H1 (cell line): ENCODE measurements around the gene S100A16. TPM values are rescaled to one million over a fixed set of nuclear protein-coding genes. Genes with fewer than 3 reads are reported as not detected.

Experiments
- CHD1 ChIP-seq: IDR thresholded peaks from 2 replicates; pipeline ENCODE4 v1.6.1; 2012; ENCODE audit warnings: low read depth, low read length, improper control_type of control experiment
- CREB1 ChIP-seq: IDR thresholded peaks from 2 replicates; pipeline ENCODE4 v1.6.1; 2012; ENCODE audit warnings: inconsistent platforms
- CTCF ChIP-seq, 3 experiments: IDR thresholded peaks; 1 replicate in 2 of 3; 2 replicates in 1 of 3; pipeline versions ENCODE4 v1.5.1 to v1.6.1; 2011; ENCODE audit warnings: low read length in 3 of 3, mild to moderate bottlenecking in 3 of 3, inconsistent platforms in 2 of 3, low read depth in 1 of 3, moderate library complexity in 1 of 3; ENCODE audit not compliant: insufficient read depth in 1 of 3; ENCODE audit errors: control extremely low read depth in 1 of 3
- KDM4A ChIP-seq: IDR thresholded peaks from one replicate; pipeline ENCODE4 v1.7.1; 2012; ENCODE audit warnings: low read depth, mild to moderate bottlenecking, moderate library complexity, low read length, inconsistent platforms; ENCODE audit not compliant: severe bottlenecking
- POLR2AphosphoS5 ChIP-seq: IDR thresholded peaks from 2 replicates; pipeline ENCODE4 v1.6.1; 2011; ENCODE audit warnings: low read depth, low read length
- SIX5 ChIP-seq: IDR thresholded peaks from 2 replicates; pipeline ENCODE4 v1.6.1; 2011; ENCODE audit warnings: mild to moderate bottlenecking, low read depth, low read length
- polyA plus RNA-seq, 7 experiments: library from polyadenylated mRNA; depleted of rRNA in 3 of 7; stranded (reverse) in 5 of 7; unstranded in 2 of 7; fragments of >200 nt in 5 of 7; fragments of 200-250 nt in 2 of 7; gene quantifications; 1 replicate in 5 of 7; 2 replicates in 1 of 7; 4 replicates in 1 of 7; pipeline versions ENCODE4 v1.2.1 to v1.2.3, GENCODE V29; 2011 to 2013; ENCODE audit warnings: missing spikeins in 2 of 7, mixed read lengths in 2 of 7
- total RNA-seq: library from RNA; stranded (reverse); fragmentation: NEBNext Ultra II Directional; extraction: Animal tissue kit (Norgen Biotek cat#: 25700); gene quantifications from 2 replicates; pipeline ENCODE4 v1.2.1, GENCODE V29; 2021

Gene S100A16
- total and polyA plus RNA-seq, 2 of the 8 experiments (the other 6 are each of a cell fraction or from before 2014, with no cell fraction given): 14.9 to 61.4 TPM

GRCh38 chr1:153586347-153586746 lies 26.6 kb downstream of the S100A16 start (continued):
- no peak for TF ChIP-seq KDM4A
- TF ChIP-seq POLR2AphosphoS5: no peak
- TF ChIP-seq SIX5: no peak
- no peak for TF ChIP-seq CHD1
- no peak for TF ChIP-seq CREB1
- no peak for TF ChIP-seq CTCF (IDR thresholded peaks at IDR 0.05; ENCODE audit: control extremely low read depth in 1 of 3, insufficient read depth in 1 of 3, low read depth in 1 of 3, low read length in 3 of 3)
